Measurements from ENCODE around the gene CALHM3.

Gene CALHM3

GRCh38 chr10:103441611-103442010, 37.4 kb downstream of the CALHM3 start:
- TF ChIP-seq PPARA (CRISPR knock-in tag; IDR thresholded peaks at IDR 0.05; ENCODE audit: borderline replicate concordance), result no peak
- TF ChIP-seq POU6F1 (CRISPR knock-in tag; IDR thresholded peaks at IDR 0.05; ENCODE audit: borderline replicate concordance, low read depth), result no peak
- no peak for TF ChIP-seq ARNTL (CRISPR knock-in tag; IDR thresholded peaks at IDR 0.05; ENCODE audit: borderline replicate concordance, low read depth)
- TF ChIP-seq ZC3H10 (CRISPR knock-in tag; IDR thresholded peaks at IDR 0.05), result no peak
- no peak for TF ChIP-seq ZNF8 (CRISPR knock-in tag; IDR thresholded peaks at IDR 0.05)
- TF ChIP-seq SNAI2 (CRISPR knock-in tag; IDR thresholded peaks at IDR 0.05), result no peak
- TF ChIP-seq ZNF565 (CRISPR knock-in tag; conservative IDR thresholded peaks at IDR 0.05; ENCODE audit: low read depth), result no peak
- no peak for TF ChIP-seq ZFP3 (CRISPR knock-in tag; IDR thresholded peaks at IDR 0.05)
- no peak for TF ChIP-seq TOX (CRISPR knock-in tag; IDR thresholded peaks at IDR 0.05; ENCODE audit: borderline replicate concordance)
- no peak for TF ChIP-seq ESRRG (CRISPR knock-in tag; IDR thresholded peaks at IDR 0.05)
- TF ChIP-seq BACH2 (CRISPR knock-in tag; IDR thresholded peaks at IDR 0.05; ENCODE audit: borderline replicate concordance), result no peak
- TF ChIP-seq RARB (CRISPR knock-in tag; IDR thresholded peaks at IDR 0.05), result no peak
- no peak for TF ChIP-seq CSRNP3 (CRISPR knock-in tag; IDR thresholded peaks at IDR 0.05)
- TF ChIP-seq ZFP30 (CRISPR knock-in tag; IDR thresholded peaks at IDR 0.05), result no peak
- no peak for TF ChIP-seq PATZ1 (CRISPR knock-in tag; IDR thresholded peaks at IDR 0.05; ENCODE audit: borderline replicate concordance)
- no peak for TF ChIP-seq OSR1 (CRISPR knock-in tag; IDR thresholded peaks at IDR 0.05)
- no peak for ATAC-seq

- TF ChIP-seq ARNTL (CRISPR knock-in tag; IDR thresholded peaks at IDR 0.05; ENCODE audit: borderline replicate concordance, low read depth) (no peak), SNAI2 (CRISPR knock-in tag; IDR thresholded peaks at IDR 0.05) (no peak), ZNF70 (CRISPR knock-in tag; IDR thresholded peaks at IDR 0.05) (no peak), ZNF565 (CRISPR knock-in tag; conservative IDR thresholded peaks at IDR 0.05; ENCODE audit: low read depth) (no peak), CSRNP3 (CRISPR knock-in tag; IDR thresholded peaks at IDR 0.05) (no peak)
- ATAC-seq, result no peak
Measured at GRCh38 chr10:103441206-103441605, 37.8 kb downstream of the CALHM3 start.

GRCh38 chr10:103440416-103440815, 38.6 kb downstream of the CALHM3 start:
- no peak for ATAC-seq
- TF ChIP-seq TCF4 (CRISPR knock-in tag; IDR thresholded peaks at IDR 0.05; ENCODE audit: borderline replicate concordance) (no peak), PPARA (CRISPR knock-in tag; IDR thresholded peaks at IDR 0.05; ENCODE audit: borderline replicate concordance) (no peak), ZNF70 (CRISPR knock-in tag; IDR thresholded peaks at IDR 0.05) (no peak), SNAI2 (CRISPR knock-in tag; IDR thresholded peaks at IDR 0.05) (no peak), TOX (CRISPR knock-in tag; IDR thresholded peaks at IDR 0.05; ENCODE audit: borderline replicate concordance) (no peak), ZNF8 (CRISPR knock-in tag; IDR thresholded peaks at IDR 0.05) (no peak), ZC3H10 (CRISPR knock-in tag; IDR thresholded peaks at IDR 0.05) (no peak), TSHZ2 (CRISPR knock-in tag; IDR thresholded peaks at IDR 0.05) (no peak), ZFP30 (CRISPR knock-in tag; IDR thresholded peaks at IDR 0.05) (no peak), GLIS3 (CRISPR knock-in tag; IDR thresholded peaks at IDR 0.05) (no peak), ISL1 (CRISPR knock-in tag; IDR thresholded peaks at IDR 0.05) (no peak), ARNTL (CRISPR knock-in tag; IDR thresholded peaks at IDR 0.05; ENCODE audit: borderline replicate concordance, low read depth) (no peak), PATZ1 (CRISPR knock-in tag; IDR thresholded peaks at IDR 0.05; ENCODE audit: borderline replicate concordance) (no peak), ZNF565 (CRISPR knock-in tag; conservative IDR thresholded peaks at IDR 0.05; ENCODE audit: low read depth) (no peak), ZFP3 (CRISPR knock-in tag; IDR thresholded peaks at IDR 0.05) (no peak), ESRRG (CRISPR knock-in tag; IDR thresholded peaks at IDR 0.05) (no peak), CREB5 (CRISPR knock-in tag; IDR thresholded peaks at IDR 0.05; ENCODE audit: low read depth) (no peak), CSRNP3 (CRISPR knock-in tag; IDR thresholded peaks at IDR 0.05) (no peak)
